ENCODE data around the gene SIK2. TPM values are rescaled to one million over a fixed set of nuclear protein-coding genes. Genes with fewer than 3 reads are reported as not detected.

SIK2 gene
- total RNA-seq, 1 experiment from 2014 or later: 13.0 TPM

- TF ChIP-seq EZH2phosphoT487 (IDR thresholded peaks at IDR 0.05; ENCODE audit: borderline replicate concordance) (no peak), CBX3 (IDR thresholded peaks at IDR 0.05; ENCODE audit: low read depth) (no peak), EZH2 (IDR thresholded peaks at IDR 0.05) (no peak), ATF3 (IDR thresholded peaks at IDR 0.05) (no peak), EGR1 (IDR thresholded peaks at IDR 0.05; ENCODE audit: low read depth) (no peak)
These were observed 175.1 kb downstream of the SIK2 start (continued) for GRCh38 chr11:111777094-111778046.

DNA sequence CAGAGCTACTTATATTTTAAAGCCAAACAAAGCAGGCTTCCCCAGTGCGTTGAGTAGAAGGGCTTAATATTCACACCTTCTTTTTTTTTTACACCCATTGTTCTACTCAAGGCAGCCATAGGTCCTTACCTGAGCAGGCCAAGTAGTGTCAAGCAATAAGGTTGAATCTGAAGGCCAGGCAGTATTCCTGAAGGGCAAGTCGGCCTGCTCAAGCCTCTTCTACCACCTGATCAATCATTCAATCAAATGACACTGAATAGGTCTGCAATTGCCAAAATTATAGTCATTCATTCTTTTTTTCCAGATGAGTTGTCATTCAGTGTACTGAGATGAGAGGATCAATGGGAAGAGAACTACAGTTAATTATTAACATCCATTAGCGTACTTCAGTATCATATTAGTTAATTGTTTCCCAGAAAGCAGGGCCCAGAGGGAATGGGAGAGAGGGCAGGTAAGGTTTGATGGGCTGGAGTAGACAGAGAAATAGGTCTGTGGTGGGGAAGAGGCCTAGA lies 175.9 kb downstream of the SIK2 start:
- H3K4me2 ChIP-seq (ENCODE audit: low read length): no peak overlapping the region
- H3K9me3 ChIP-seq (ENCODE audit: control insufficient read depth in 1 of 2, insufficient read depth in 1 of 2, low read depth in 1 of 2, low read length in 2 of 2): no peaks in the 10 kb centered on the region
- H3K4me3 ChIP-seq (replicated peaks in 1 of 2; ENCODE audit: low read depth in 1 of 2, low read length in 2 of 2): no peak overlapping the region
- ATAC-seq (no peak), DNase-seq (ENCODE audit: low read depth, low spot score) (no peak)
- no peaks in the 10 kb centered on the region for H3K27me3 ChIP-seq (ENCODE audit: insufficient read depth, low read length)
- ChIA-PET RAD21 (ENCODE audit: low non-redundant PET in 1 of 2, low total read pairs in 2 of 2, uncharacterized antibody in 2 of 2, unreplicated experiment in 2 of 2) (interaction anchor here in 1 of 2 experiments (0.7 kb wide), 1 partner anchor 43 kb away, joined by 3 read pairs; no protein-coding TSS in a partner anchor), CTCF (interaction anchor here (0.8 to 3.4 kb wide), 8 partner anchors 11 to 192 kb away, joined by 3 to 31 read pairs (median 6); partner anchors contain the start of gene PPP2R1B), POLR2A (no interaction called here)
- no peak overlapping the region for H2AFZ ChIP-seq (ENCODE audit: low read depth, low read length, poor library complexity, severe bottlenecking)
- intact Hi-C loops (cut with micrococcal nuclease): loop anchor here (1.0 to 5.0 kb wide), 2 partner anchors 64 to 324 kb away; no protein-coding TSS in a partner anchor
- H3K4me1 ChIP-seq (ENCODE audit: control insufficient read depth in 1 of 2, insufficient read depth in 2 of 2, low read length in 2 of 2): no peaks in the 10 kb centered on the region
- H4K20me1 ChIP-seq (ENCODE audit: insufficient read depth): no peaks in the 10 kb centered on the region
- H3K27ac ChIP-seq (ENCODE audit: low read depth, low read length): no peak overlapping the region
- H3K36me3 ChIP-seq (ENCODE audit: control insufficient read depth in 1 of 2, insufficient read depth in 2 of 2, low read length in 2 of 2): no peaks in the 10 kb centered on the region
- H3K9ac ChIP-seq (ENCODE audit: low read length): no peak overlapping the region
- no TSS peak for BruUV-seq (replicated peaks)
- H3K9me2 ChIP-seq (ENCODE audit: insufficient read depth): no peaks in the 10 kb centered on the region
- no peaks in the 10 kb centered on the region for H3K79me2 ChIP-seq (ENCODE audit: insufficient read depth, low read length)
- TF ChIP-seq RAD21 (IDR thresholded peaks at IDR 0.05; ENCODE audit: low read depth) (no peak), ZBTB33 (IDR thresholded peaks at IDR 0.05; ENCODE audit: extremely low read depth, insufficient replicate concordance, low read length) (no peak), EGR1 (IDR thresholded peaks at IDR 0.05; ENCODE audit: low read depth) (no peak), CEBPB (IDR thresholded peaks at IDR 0.05; ENCODE audit: low read depth) (no peak), ZFX (IDR thresholded peaks at IDR 0.05) (no peak), YY1 (IDR thresholded peaks at IDR 0.05; ENCODE audit: extremely low read depth, insufficient replicate concordance, low read depth, low read length) (no peak), CBX3 (IDR thresholded peaks at IDR 0.05; ENCODE audit: low read depth) (no peak), POLR2AphosphoS5 (IDR thresholded peaks at IDR 0.05; ENCODE audit: low read depth, low read length) (no peak), POLR2A (IDR thresholded peaks at IDR 0.05; ENCODE audit: borderline replicate concordance, extremely low read depth, insufficient read depth, insufficient read length) (no peak), EZH2 (IDR thresholded peaks at IDR 0.05) (no peak), TCF7L2 (IDR thresholded peaks at IDR 0.05; ENCODE audit: borderline replicate concordance, extremely low read depth, insufficient read depth, insufficient read length) (no peak)
- TF ChIP-seq, protein P1, sequence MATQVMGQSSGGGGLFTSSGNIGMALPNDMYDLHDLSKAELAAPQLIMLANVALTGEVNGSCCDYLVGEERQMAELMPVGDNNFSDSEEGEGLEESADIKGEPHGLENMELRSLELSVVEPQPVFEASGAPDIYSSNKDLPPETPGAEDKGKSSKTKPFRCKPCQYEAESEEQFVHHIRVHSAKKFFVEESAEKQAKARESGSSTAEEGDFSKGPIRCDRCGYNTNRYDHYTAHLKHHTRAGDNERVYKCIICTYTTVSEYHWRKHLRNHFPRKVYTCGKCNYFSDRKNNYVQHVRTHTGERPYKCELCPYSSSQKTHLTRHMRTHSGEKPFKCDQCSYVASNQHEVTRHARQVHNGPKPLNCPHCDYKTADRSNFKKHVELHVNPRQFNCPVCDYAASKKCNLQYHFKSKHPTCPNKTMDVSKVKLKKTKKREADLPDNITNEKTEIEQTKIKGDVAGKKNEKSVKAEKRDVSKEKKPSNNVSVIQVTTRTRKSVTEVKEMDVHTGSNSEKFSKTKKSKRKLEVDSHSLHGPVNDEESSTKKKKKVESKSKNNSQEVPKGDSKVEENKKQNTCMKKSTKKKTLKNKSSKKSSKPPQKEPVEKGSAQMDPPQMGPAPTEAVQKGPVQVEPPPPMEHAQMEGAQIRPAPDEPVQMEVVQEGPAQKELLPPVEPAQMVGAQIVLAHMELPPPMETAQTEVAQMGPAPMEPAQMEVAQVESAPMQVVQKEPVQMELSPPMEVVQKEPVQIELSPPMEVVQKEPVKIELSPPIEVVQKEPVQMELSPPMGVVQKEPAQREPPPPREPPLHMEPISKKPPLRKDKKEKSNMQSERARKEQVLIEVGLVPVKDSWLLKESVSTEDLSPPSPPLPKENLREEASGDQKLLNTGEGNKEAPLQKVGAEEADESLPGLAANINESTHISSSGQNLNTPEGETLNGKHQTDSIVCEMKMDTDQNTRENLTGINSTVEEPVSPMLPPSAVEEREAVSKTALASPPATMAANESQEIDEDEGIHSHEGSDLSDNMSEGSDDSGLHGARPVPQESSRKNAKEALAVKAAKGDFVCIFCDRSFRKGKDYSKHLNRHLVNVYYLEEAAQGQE (IDR thresholded peaks at IDR 0.05; ENCODE audit: low read depth): no peak

Measured in HCT116 (cell line).